SK-N-MC (cell line): Measurements from ENCODE around the gene EPOP.

Source experiments
- DNase-seq: peaks from one replicate; pipeline ENCODE4 v3.0.0-alpha.2; 2011; ENCODE audit warnings: low read depth, low spot score
- H3K27ac ChIP-seq: fragments of 200-600 bp; sonication (generic); 2 replicates; pipeline ENCODE4 v1.5.1; 2016; ENCODE audit warnings: mixed run types
- H3K36me3 ChIP-seq: fragments of 200-600 bp; sonication (generic); 2 replicates; pipeline ENCODE4 v1.6.1; 2017; ENCODE audit warnings: antibody characterized with exemption, low read length, mixed read lengths; ENCODE audit not compliant: insufficient read depth
- H3K4me3 ChIP-seq: fragments of 200-600 bp; sonication (generic); 2 replicates; pipeline ENCODE4 v1.5.1; 2016
- H3K9ac ChIP-seq: fragments of 200-600 bp; sonication (generic); 2 replicates; pipeline ENCODE4 v1.8.0; 2017; ENCODE audit warnings: mixed run types, mixed read lengths; ENCODE audit not compliant: insufficient read length
- H3K9me3 ChIP-seq: fragments of 200-600 bp; sonication (generic); 2 replicates; pipeline ENCODE4 v1.6.1; 2017; ENCODE audit warnings: low read depth, mild to moderate bottlenecking, antibody characterized with exemption, low read length, moderate library complexity, mixed read lengths
- EZH2 ChIP-seq: fragments of 200-600 bp; sonication (generic); IDR thresholded peaks from one replicate; pipeline ENCODE4 v1.6.1; 2017; ENCODE audit warnings: antibody characterized with exemption
- FOXP2 ChIP-seq: optimal IDR thresholded peaks from 2 replicates; pipeline ENCODE3; 2011; ENCODE audit warnings: mild to moderate bottlenecking, moderate library complexity; ENCODE audit not compliant: insufficient read depth; ENCODE audit errors: extremely low read length, control extremely low read depth
- POLR2AphosphoS5 ChIP-seq: IDR thresholded peaks from 2 replicates; pipeline ENCODE4 v1.6.1; 2012; ENCODE audit warnings: mild to moderate bottlenecking, low read depth, low read length, borderline replicate concordance

The EPOP gene

GRCh38 chr17:38713456-38714075 lies 38.8 kb upstream of the EPOP start:
- Histone ChIP-seq H3K9me3 (no peaks in the 10 kb centered on the region), H3K36me3 (peaks cover 25% of the 10 kb centered on the region; the same call in 1 of the 2 replicates), H3K4me3 (no peak overlapping the region), H3K27ac (no peak overlapping the region), H3K9ac (no peak overlapping the region)
- TF ChIP-seq EZH2 (no peak), FOXP2 (no peak), POLR2AphosphoS5 (no peak)
- no peak for DNase-seq

- Histone ChIP-seq H3K27ac (no peak overlapping the region), H3K9me3 (no peaks in the 10 kb centered on the region), H3K9ac (no peak overlapping the region), H3K36me3 (peaks cover 25% of the 10 kb centered on the region; the same call in 1 of the 2 replicates), H3K4me3 (no peak overlapping the region)
- no peak for DNase-seq
- TF ChIP-seq FOXP2, result no peak
- TF ChIP-seq EZH2, result no peak
- TF ChIP-seq POLR2AphosphoS5, result no peak
Observed at GRCh38 chr17:38712593-38712992, 37.8 kb upstream of the EPOP start.

- H3K36me3 ChIP-seq, result peaks cover 25% of the 10 kb centered on the region; the same call in 1 of the 2 replicates
Observed at GRCh38 chr17:38711792-38712571, 37.2 kb upstream of the EPOP start.

GRCh38 chr17:38710985-38711384 lies 36.2 kb upstream of the EPOP start:
- Histone ChIP-seq H3K36me3 (peaks cover 18% of the 10 kb centered on the region; the same call in 1 of the 2 replicates), H3K27ac (no peak overlapping the region), H3K9me3 (no peaks in the 10 kb centered on the region), H3K4me3 (no peak overlapping the region), H3K9ac (no peak overlapping the region)
- no peak for DNase-seq
- TF ChIP-seq POLR2AphosphoS5 (no peak), EZH2 (no peak), FOXP2 (no peak)

More at GRCh38 chr17:38711792-38712571, 37.2 kb upstream of the EPOP start:
- H3K27ac ChIP-seq, result no peak overlapping the region
- no peak for DNase-seq
- H3K9me3 ChIP-seq, result no peaks in the 10 kb centered on the region
- no peak overlapping the region for H3K4me3 ChIP-seq
- no peak overlapping the region for H3K9ac ChIP-seq
- TF ChIP-seq EZH2, result no peak
- TF ChIP-seq POLR2AphosphoS5, result no peak
- no peak for TF ChIP-seq FOXP2

- Histone ChIP-seq H3K9me3 (no peaks in the 10 kb centered on the region), H3K9ac (no peak overlapping the region), H3K36me3 (peaks cover 15% of the 10 kb centered on the region; the same call in 1 of the 2 replicates), H3K27ac (no peak overlapping the region), H3K4me3 (no peak overlapping the region)
- DNase-seq, result no peak
- no peak for TF ChIP-seq EZH2
- TF ChIP-seq FOXP2, result no peak
- TF ChIP-seq POLR2AphosphoS5, result no peak
Observed at GRCh38 chr17:38710604-38710962, 35.8 kb upstream of the EPOP start.

GRCh38 chr17:38709864-38710603 lies 35.3 kb upstream of the EPOP start:
- TF ChIP-seq EZH2 (no peak), POLR2AphosphoS5 (no peak), FOXP2 (no peak)
- H3K27ac ChIP-seq, result 0 out of 2 replicates have a peak overlapping the region, but pooled peaks have one; percentile 11
- peaks cover 15% of the 10 kb centered on the region; the same call in 1 of the 2 replicates for H3K36me3 ChIP-seq
- no peak overlapping the region for H3K4me3 ChIP-seq
- no peak for DNase-seq
- no peaks in the 10 kb centered on the region for H3K9me3 ChIP-seq
- H3K9ac ChIP-seq, result no peak overlapping the region

- H3K27ac ChIP-seq, result no peak overlapping the region
- TF ChIP-seq EZH2 (no peak), POLR2AphosphoS5 (no peak), FOXP2 (no peak)
- H3K4me3 ChIP-seq, result no peak overlapping the region
- H3K9me3 ChIP-seq, result no peaks in the 10 kb centered on the region
- no peak overlapping the region for H3K9ac ChIP-seq
- H3K36me3 ChIP-seq, result peaks cover 15% of the 10 kb centered on the region; the same call in 1 of the 2 replicates
- DNase-seq, result no peak
Observed at GRCh38 chr17:38709104-38709820, 34.5 kb upstream of the EPOP start.
